B cell (primary cell): ENCODE results near the gene LRP4. TPM values are rescaled to one million over a fixed set of nuclear protein-coding genes. Genes with fewer than 3 reads are reported as not detected.

Experiments
- ATAC-seq: fragments of 200-7000 bp; cut with Tn5 transposase; one replicate; pipeline ENCODE4 v1.10.0; 2021; ENCODE audit warnings: low read depth, mild to moderate bottlenecking, moderate number of reproducible peaks, moderate library complexity
- CTCF ChIA-PET: fragments of 350-600 bp; sonication (Branson Sonifier 250); formaldehyde crosslinking; loops from one replicate; lab custom pipeline; 2021; ENCODE audit warnings: antibody characterized with exemption, inconsistent platforms; lab: Charles Lee
- POLR2A ChIA-PET: fragments of 350-600 bp; sonication (Branson Sonifier 250); formaldehyde crosslinking; loops from one replicate; lab custom pipeline; 2021; ENCODE audit warnings: antibody characterized with exemption; lab: Charles Lee
- DNase-seq: peaks from one replicate; pipeline ENCODE4 v3.0.0; 2013
- H2AFZ ChIP-seq: 2 replicates; pipeline ENCODE4 v1.6.1; 2012; ENCODE audit warnings: mild to moderate bottlenecking, low read depth, low read length; ENCODE audit not compliant: insufficient read depth, poor library complexity, severe bottlenecking
- H3K27ac ChIP-seq, 2 donors: 1 replicate in 1 of 2; 2 replicates in 1 of 2; pipeline ENCODE4 v1.5.1; 2012 to 2013; ENCODE audit warnings: low read length in 2 of 2, mild to moderate bottlenecking in 2 of 2, moderate library complexity in 1 of 2
- H3K27me3 ChIP-seq, 4 experiments: fragments of 200-600 bp in 1 of 4; sonication (generic) in 1 of 4; replicated peaks in 1 of 4; 1 replicate in 2 of 4; 2 replicates in 2 of 4; pipeline versions ENCODE4 v1.6.1 to v1.7.0; 2013 to 2016; ENCODE audit warnings: low read length in 3 of 4, mild to moderate bottlenecking in 2 of 4, mixed read lengths in 1 of 4, moderate library complexity in 1 of 4; ENCODE audit not compliant: insufficient read depth in 4 of 4, control insufficient read depth in 3 of 4; ENCODE audit errors: control extremely low read depth in 1 of 4
- H3K36me3 ChIP-seq, 2 experiments: replicated peaks in 1 of 2; 1 replicate in 1 of 2; 2 replicates in 1 of 2; pipeline versions ENCODE4 v1.6.1 to v1.7.1; 2013; ENCODE audit warnings: low read length in 1 of 2; ENCODE audit not compliant: insufficient read depth in 2 of 2, control insufficient read depth in 1 of 2; ENCODE audit errors: control extremely low read depth in 1 of 2, extremely low read depth in 1 of 2
- H3K4me1 ChIP-seq, 2 donors: fragments of 200-600 bp in 1 of 2; sonication (generic) in 1 of 2; 1 replicate in 1 of 2; 2 replicates in 1 of 2; pipeline versions ENCODE4 v1.5.1 to v1.6.1; 2013 to 2017; ENCODE audit warnings: low read length in 2 of 2; ENCODE audit not compliant: control insufficient read depth in 2 of 2, insufficient read depth in 2 of 2
- H3K4me2 ChIP-seq: replicated peaks from 2 replicates; pipeline ENCODE3; 2012; ENCODE audit warnings: mild to moderate bottlenecking, low read depth, low read length; ENCODE audit not compliant: poor library complexity, severe bottlenecking
- H3K4me3 ChIP-seq, 5 experiments: fragments of 200-600 bp in 1 of 5; sonication (generic) in 1 of 5; 1 replicate in 3 of 5; 2 replicates in 2 of 5; pipeline versions ENCODE4 v1.5.1 to v1.7.0; 2011 to 2016; ENCODE audit warnings: low read length in 4 of 5, mild to moderate bottlenecking in 4 of 5, low read depth in 2 of 5, control low read depth in 1 of 5, moderate library complexity in 1 of 5; ENCODE audit not compliant: insufficient read depth in 1 of 5; ENCODE audit errors: control extremely low read depth in 1 of 5, extremely low read depth in 1 of 5
- H3K79me2 ChIP-seq: fragments of 200-600 bp; sonication (generic); one replicate; pipeline ENCODE4 v1.6.0; 2016; ENCODE audit warnings: low read length; ENCODE audit not compliant: control insufficient read depth, insufficient read depth
- H3K9ac ChIP-seq: fragments of 200-600 bp; sonication (generic); 2 replicates; pipeline ENCODE4 v1.6.1; 2017; ENCODE audit warnings: mild to moderate bottlenecking, low read length, moderate library complexity
- H3K9me3 ChIP-seq, 3 donors: one replicate each; pipeline versions ENCODE4 v1.6.1 to v1.7.1; 2013; ENCODE audit warnings: low read length in 2 of 3; ENCODE audit not compliant: control insufficient read depth in 2 of 3, insufficient read depth in 1 of 3; ENCODE audit errors: control extremely low read depth in 1 of 3
- H4K20me1 ChIP-seq: 2 replicates; pipeline ENCODE4 v1.6.0; 2012; ENCODE audit warnings: mild to moderate bottlenecking, low read length; ENCODE audit not compliant: insufficient read depth, control insufficient read depth, poor library complexity, severe bottlenecking
- H3K27ac Mint-ChIP-seq: one replicate; pipeline ENCODE4 v1.8.0; 2021; ENCODE audit warnings: mixed read lengths
- H3K27me3 Mint-ChIP-seq: one replicate; pipeline ENCODE4 v1.8.0; 2021; ENCODE audit warnings: mixed read lengths
- H3K4me1 Mint-ChIP-seq: one replicate; pipeline ENCODE4 v1.8.0; 2021; ENCODE audit warnings: mixed read lengths
- H3K4me3 Mint-ChIP-seq: one replicate; pipeline ENCODE4 v1.8.0; 2021; ENCODE audit warnings: mixed read lengths
- H3K9me3 Mint-ChIP-seq: one replicate; pipeline ENCODE4 v1.8.0; 2022; ENCODE audit warnings: mixed read lengths; ENCODE audit not compliant: insufficient read depth
- EZH2 ChIP-seq: IDR thresholded peaks from 2 replicates; pipeline ENCODE4 v1.6.1; 2012; ENCODE audit warnings: borderline replicate concordance, low read depth, mild to moderate bottlenecking, moderate library complexity, low read length; ENCODE audit not compliant: insufficient read depth, poor library complexity, severe bottlenecking
- WGBS: methylation state at CpG from one replicate; pipeline ENCODE4 v1.1.5; 2013; ENCODE audit warnings: missing lambda C conversion rate; ENCODE audit not compliant: insufficient coverage; 5-methylcytosine and 5-hydroxymethylcytosine counted together
- intact Hi-C: fragments of 100-400 bp; cut with micrococcal nuclease; formaldehyde crosslinking; loops from one replicate; pipeline ENCODE4 v1.10.0; 2022
- polyA plus RNA-seq: library from polyadenylated mRNA; depleted of rRNA; stranded (reverse); fragments of >200 nt; gene quantifications from 2 replicates; pipeline ENCODE4 v1.2.3, GENCODE V29; 2012
- total RNA-seq, 2 donors: library from RNA; stranded (reverse); fragments of 120-200 nt in 1 of 2; gene quantifications; 1 replicate in 1 of 2; 2 replicates in 1 of 2; pipeline versions ENCODE4 v1.2.3 to v1.2.4, GENCODE V29; 2013 to 2022
- TF ChIP-seq, protein P1 (sequence below): fragments of 200-600 bp; IDR thresholded peaks from one replicate; pipeline ENCODE4 v1.8.0; 2022; ENCODE audit warnings: antibody characterized with exemption, mild to moderate bottlenecking

Gene LRP4
- total and polyA plus RNA-seq, 2 donors (not counting 1 experiment from before 2014, with no cell fraction given): not detected

DNA sequence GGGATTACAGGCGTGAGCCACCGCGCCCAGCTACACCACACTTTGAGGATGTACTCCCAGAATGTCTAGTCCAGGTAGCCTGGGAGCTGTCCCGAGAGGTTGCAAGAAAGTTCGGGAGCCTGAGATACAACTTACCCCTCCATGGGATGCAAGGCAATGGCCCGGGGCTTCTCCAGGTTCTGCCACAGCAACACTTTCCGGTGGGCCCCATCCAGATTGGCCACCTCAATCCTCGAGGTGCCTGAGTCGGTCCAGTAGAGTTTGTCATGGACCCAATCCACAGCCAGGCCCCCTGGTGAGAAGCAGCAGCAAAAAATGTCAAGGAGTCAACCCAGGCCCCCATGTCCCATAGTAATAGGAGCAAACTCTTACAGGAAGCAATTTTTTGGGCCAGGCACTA, 25.5 kb downstream of the LRP4 start:
- no peaks in the 10 kb centered on the region for H3K79me2 ChIP-seq
- 90% methylated on average over 9 of the region's 9 CpGs for WGBS
- no peaks in the 10 kb centered on the region for H4K20me1 ChIP-seq
- no peaks in the 10 kb centered on the region for H3K9me3 ChIP-seq
- H3K27me3 Mint-ChIP-seq: peaks cover 6% of the 10 kb centered on the region
- no peak overlapping the region for H3K27ac Mint-ChIP-seq
- ATAC-seq: no peak
- intact Hi-C loops: no loop called here
- peaks cover 5% of the 10 kb centered on the region for H3K4me1 Mint-ChIP-seq
- H3K4me3 ChIP-seq: no peak overlapping the region
- H3K36me3 ChIP-seq: no peaks in the 10 kb centered on the region
- no peaks in the 10 kb centered on the region for H3K9me3 Mint-ChIP-seq
- peaks cover 0 to 7% of the 10 kb centered on the region in 2 donors for H3K4me1 ChIP-seq
- no peak for TF ChIP-seq EZH2
- TF ChIP-seq, protein P1, sequence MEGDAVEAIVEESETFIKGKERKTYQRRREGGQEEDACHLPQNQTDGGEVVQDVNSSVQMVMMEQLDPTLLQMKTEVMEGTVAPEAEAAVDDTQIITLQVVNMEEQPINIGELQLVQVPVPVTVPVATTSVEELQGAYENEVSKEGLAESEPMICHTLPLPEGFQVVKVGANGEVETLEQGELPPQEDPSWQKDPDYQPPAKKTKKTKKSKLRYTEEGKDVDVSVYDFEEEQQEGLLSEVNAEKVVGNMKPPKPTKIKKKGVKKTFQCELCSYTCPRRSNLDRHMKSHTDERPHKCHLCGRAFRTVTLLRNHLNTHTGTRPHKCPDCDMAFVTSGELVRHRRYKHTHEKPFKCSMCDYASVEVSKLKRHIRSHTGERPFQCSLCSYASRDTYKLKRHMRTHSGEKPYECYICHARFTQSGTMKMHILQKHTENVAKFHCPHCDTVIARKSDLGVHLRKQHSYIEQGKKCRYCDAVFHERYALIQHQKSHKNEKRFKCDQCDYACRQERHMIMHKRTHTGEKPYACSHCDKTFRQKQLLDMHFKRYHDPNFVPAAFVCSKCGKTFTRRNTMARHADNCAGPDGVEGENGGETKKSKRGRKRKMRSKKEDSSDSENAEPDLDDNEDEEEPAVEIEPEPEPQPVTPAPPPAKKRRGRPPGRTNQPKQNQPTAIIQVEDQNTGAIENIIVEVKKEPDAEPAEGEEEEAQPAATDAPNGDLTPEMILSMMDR: no peak
- no peak overlapping the region for H3K27ac ChIP-seq
- H3K27me3 ChIP-seq: peaks cover 0 to 2% (median 0%) of the 10 kb centered on the region in 4 experiments
- POLR2A ChIA-PET: no interaction called here
- H3K4me3 Mint-ChIP-seq: no peak overlapping the region
- no peak for DNase-seq
- CTCF ChIA-PET: interaction anchor here (1.1 to 3.4 kb wide), 5 partner anchors 20 to 269 kb away, joined by 3 to 32 read pairs (median 3); no protein-coding TSS in a partner anchor
- no peak overlapping the region for H3K4me2 ChIP-seq
- H2AFZ ChIP-seq: no peak overlapping the region
- H3K9ac ChIP-seq: no peak overlapping the region

DNA sequence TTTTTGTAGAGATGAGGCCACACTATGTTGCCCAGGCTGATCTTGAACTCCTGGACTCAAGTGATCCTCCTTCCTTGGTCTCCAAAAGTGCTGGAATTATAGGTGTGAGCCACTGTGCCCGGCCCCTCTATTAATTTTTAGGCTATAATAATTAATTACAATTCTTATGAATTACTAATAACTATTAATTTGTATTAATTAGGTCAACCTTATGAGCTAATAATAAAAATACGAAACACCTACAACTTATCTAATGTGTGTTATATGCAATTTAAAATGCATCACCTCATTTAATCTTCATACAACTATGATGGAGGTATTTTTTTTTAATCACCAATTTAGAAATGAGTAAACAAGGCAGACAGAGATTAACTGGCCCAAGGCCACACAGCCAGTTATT, 26.2 kb downstream of the LRP4 start:
- H3K27ac ChIP-seq: no peak overlapping the region
- no peaks in the 10 kb centered on the region for H3K36me3 ChIP-seq
- ATAC-seq (no peak), DNase-seq (no peak)
- TF ChIP-seq, protein P1: no peak
- TF ChIP-seq EZH2: no peak
- no peaks in the 10 kb centered on the region for H3K9me3 ChIP-seq
- no peak overlapping the region for H3K4me3 ChIP-seq
- ChIA-PET CTCF (interaction anchor here (1.1 to 3.4 kb wide), 4 partner anchors 25 to 562 kb away, joined by 3 to 32 read pairs (median 8); no protein-coding TSS in a partner anchor), POLR2A (interaction anchor here (0.7 kb wide), 1 partner anchor 261 kb away, joined by 7 read pairs; no protein-coding TSS in a partner anchor)
- H3K4me2 ChIP-seq: no peak overlapping the region
- no peak overlapping the region for H3K27ac Mint-ChIP-seq
- no peaks in the 10 kb centered on the region for H4K20me1 ChIP-seq
- peaks cover 0 to 2% (median 0%) of the 10 kb centered on the region in 4 experiments for H3K27me3 ChIP-seq
- H3K4me3 Mint-ChIP-seq: no peak overlapping the region
- no peak overlapping the region for H2AFZ ChIP-seq
- H3K27me3 Mint-ChIP-seq: peaks cover 6% of the 10 kb centered on the region
- no peak overlapping the region for H3K9ac ChIP-seq
- peaks cover 5% of the 10 kb centered on the region for H3K4me1 Mint-ChIP-seq
- H3K79me2 ChIP-seq: no peaks in the 10 kb centered on the region
- intact Hi-C loops: no loop called here
- peaks cover 0 to 7% of the 10 kb centered on the region in 2 donors for H3K4me1 ChIP-seq
- WGBS: no CpG with 5 or more reads among the region's 2 CpGs
- no peaks in the 10 kb centered on the region for H3K9me3 Mint-ChIP-seq
